GM10248 (cell line): Measurements from ENCODE around the gene SLITRK2.

Source experiments
- CTCF ChIA-PET: fragments of 300-600 bp; sonication (Branson Sonifier 250); formaldehyde crosslinking; extraction: SDS; loops from one replicate; lab custom pipeline; 2021; ENCODE audit warnings: antibody characterized with exemption; lab: Yijun Ruan, JAX
- POLR2A ChIA-PET: fragments of 350-650 bp; sonication (Branson Sonifier 250); formaldehyde crosslinking; extraction: SDS; loops from one replicate; lab custom pipeline; 2020; ENCODE audit warnings: antibody characterized with exemption; lab: Yijun Ruan, JAX
- DNase-seq: peaks from one replicate; pipeline ENCODE4 v3.0.0; 2012; ENCODE audit errors: extremely low spot score
- TF ChIP-seq, protein P1 (sequence below): IDR thresholded peaks from 2 replicates; pipeline ENCODE4 v1.5.1; 2012; ENCODE audit warnings: mild to moderate bottlenecking, low read depth; ENCODE audit errors: extremely low read depth, missing control alignments, control extremely low read depth

The SLITRK2 gene

DNA sequence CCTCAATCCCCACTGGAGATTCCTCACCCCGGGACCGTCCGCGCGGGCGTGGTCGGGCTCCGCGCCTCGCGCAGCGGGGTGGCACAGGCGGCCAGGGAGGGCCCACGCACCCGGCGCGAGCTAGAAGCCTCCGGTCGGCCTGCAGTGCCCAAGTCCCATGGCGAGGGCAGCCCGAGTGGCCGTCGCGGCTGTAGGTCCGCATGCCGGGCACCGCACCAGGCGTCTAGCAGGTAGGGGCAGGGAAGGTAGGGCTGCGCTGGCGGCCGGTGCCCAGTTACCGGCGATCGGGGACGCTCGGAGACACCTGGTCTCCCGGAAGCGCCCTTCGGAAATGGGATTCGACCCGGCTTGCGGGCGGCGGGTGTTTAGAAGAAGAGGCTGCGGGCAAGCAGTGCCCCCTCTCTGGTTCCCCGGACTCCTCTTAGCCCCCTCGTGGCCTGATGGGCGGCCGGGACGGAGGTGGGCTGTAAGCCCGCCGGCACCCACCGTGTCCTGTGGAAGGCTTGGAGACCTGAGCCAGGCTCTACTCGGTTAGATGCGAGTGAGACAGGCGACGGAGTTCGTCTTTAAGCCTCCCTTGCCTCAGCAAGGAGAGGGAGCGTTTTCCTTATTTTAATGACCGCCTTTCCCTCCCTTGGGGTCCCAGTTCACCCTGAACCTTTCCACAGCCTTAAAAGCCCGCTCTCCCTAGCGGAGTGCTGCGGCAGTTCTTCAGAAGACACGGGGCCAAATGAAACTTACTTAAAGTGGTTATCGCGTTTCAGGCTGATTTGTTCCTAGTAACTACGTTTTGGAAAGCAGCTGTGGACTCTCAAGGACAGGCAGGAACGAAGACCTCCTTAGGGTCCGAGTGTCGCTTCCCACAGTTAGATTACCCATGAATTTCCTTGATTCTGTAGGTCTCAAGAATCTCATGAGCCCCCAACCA, 821 bp downstream of the SLITRK2 start:
- CTCF ChIA-PET, result no interaction called here
- peak; percentile 4 for DNase-seq
- POLR2A ChIA-PET, result no interaction called here
- TF ChIP-seq, protein P1, sequence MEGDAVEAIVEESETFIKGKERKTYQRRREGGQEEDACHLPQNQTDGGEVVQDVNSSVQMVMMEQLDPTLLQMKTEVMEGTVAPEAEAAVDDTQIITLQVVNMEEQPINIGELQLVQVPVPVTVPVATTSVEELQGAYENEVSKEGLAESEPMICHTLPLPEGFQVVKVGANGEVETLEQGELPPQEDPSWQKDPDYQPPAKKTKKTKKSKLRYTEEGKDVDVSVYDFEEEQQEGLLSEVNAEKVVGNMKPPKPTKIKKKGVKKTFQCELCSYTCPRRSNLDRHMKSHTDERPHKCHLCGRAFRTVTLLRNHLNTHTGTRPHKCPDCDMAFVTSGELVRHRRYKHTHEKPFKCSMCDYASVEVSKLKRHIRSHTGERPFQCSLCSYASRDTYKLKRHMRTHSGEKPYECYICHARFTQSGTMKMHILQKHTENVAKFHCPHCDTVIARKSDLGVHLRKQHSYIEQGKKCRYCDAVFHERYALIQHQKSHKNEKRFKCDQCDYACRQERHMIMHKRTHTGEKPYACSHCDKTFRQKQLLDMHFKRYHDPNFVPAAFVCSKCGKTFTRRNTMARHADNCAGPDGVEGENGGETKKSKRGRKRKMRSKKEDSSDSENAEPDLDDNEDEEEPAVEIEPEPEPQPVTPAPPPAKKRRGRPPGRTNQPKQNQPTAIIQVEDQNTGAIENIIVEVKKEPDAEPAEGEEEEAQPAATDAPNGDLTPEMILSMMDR, result no peak

DNA sequence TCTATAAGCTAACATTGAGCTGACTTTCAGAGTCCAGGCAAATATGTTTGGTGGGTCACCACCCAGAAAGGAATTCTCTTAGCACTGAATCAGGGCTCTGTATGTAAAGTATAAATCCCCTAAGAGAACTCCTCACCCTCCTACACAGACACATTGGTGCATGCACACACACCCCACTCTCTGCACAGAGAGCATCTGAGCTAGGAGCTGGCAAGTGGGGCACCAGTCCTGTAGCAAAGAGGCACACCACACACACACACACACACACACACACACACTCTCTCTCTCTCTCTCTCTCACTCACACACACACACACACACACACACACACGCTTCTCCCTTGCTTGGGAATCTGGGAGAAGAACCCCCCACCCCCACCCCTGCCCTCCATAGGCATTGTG, 3.2 kb downstream of the SLITRK2 start:
- TF ChIP-seq, protein P1, result no peak
- POLR2A ChIA-PET, result no interaction called here
- DNase-seq, result no peak
- CTCF ChIA-PET, result no interaction called here

DNA sequence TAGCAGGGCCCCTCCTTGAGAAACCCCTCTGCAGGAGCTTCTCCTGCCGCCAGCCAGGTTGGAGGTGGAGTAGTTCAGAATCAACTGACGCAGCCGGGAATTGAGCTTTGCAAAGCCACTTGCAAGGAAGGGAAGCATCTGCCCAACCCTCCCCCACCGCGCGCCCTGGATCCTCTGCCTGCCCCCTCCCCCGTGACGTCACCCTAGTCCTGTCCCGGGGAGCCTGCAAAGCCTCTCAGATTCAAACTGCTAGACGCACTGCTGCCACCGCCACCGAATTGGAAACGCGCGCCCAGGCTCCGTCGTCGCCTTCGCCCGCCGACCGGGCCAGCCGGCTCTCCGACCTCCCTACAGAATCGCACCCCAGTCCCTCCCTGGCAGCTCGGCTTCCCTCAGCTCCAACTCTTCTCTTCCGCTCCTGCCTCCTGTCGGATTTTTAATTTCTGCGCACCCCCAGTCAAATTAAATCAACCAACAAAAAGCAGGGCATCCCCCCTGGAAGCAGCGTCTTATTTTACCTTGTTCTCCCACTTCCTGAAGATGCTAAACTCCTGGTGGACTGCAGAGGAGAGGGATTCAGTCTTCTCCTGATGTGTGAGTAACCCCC, 3.8 kb downstream of the SLITRK2 start:
- peak; percentile 5 for DNase-seq
- TF ChIP-seq, protein P1, result no peak
- ChIA-PET CTCF (no interaction called here), POLR2A (no interaction called here)

DNA sequence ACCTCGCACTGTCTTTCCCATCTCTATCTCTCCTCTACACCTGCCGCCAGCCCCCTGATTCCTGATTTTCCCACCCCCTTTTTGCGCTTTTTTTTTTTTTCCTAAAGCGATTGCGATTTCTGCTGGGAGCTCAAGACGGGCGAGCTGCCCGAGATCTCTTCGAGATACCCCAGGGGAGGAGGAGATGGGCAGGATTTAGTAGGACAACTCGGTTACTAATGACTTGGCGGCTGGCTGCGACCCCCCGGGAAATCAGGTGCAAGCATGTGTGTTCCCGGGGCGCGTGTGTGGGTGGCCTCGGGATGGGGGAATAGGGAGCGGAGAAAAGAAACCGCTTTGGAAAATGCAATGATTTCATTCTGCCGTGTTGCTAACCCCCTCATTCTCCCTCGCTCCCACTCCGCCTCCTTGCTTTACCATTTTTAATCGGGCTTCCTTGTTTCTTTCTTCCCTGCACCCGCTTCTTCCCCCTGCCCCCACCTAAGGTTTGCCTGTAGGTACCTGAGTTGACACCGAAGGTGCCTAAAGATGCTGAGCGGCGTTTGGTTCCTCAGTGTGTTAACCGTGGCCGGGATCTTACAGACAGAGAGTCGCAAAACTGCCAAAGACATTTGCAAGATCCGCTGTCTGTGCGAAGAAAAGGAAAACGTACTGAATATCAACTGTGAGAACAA, 4.4 kb downstream of the SLITRK2 start:
- ChIA-PET CTCF (no interaction called here), POLR2A (no interaction called here)
- DNase-seq, result no peak
- TF ChIP-seq, protein P1, result no peak

DNA sequence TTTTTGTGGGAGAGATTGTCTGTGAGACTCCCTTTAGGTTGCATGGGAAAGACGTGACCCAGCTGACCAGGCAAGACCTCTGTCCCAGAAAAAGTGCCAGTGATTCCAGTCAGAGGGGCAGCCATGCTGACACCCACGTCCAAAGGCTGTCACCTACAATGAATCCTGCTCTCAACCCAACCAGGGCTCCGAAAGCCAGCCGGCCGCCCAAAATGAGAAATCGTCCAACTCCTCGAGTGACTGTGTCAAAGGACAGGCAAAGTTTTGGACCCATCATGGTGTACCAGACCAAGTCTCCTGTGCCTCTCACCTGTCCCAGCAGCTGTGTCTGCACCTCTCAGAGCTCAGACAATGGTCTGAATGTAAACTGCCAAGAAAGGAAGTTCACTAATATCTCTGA, 5.5 kb downstream of the SLITRK2 start:
- no peak for DNase-seq
- ChIA-PET POLR2A (no interaction called here), CTCF (no interaction called here)
- TF ChIP-seq, protein P1, result no peak

DNA sequence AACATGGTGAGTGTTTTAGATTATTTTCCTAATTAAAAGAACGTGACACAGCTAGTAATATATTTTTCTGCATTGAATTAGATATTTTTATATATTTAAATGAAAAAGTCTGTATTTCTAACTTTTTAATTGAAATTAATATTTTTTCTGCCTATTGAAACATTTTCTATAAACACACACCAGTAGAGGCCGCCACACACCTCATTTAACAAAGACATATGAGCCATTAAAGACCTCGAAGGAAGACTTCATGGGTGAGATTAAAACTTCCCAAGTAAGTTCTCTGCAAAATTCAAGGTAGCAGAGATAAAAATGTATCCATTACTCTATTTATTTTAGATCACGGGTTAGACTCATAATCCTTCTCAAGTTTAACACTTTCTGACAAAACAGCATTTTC, 8.3 kb downstream of the SLITRK2 start:
- ChIA-PET CTCF (no interaction called here), POLR2A (no interaction called here)
- no peak for DNase-seq
- TF ChIP-seq, protein P1, result no peak
